SU-DHL-6 (cell line): ENCODE data around the gene RCAN1.

Source experiments
- EZH2phosphoT487 ChIP-seq: fragments of 200-600 bp; sonication (generic), shearing (Covaris generic); conservative IDR thresholded peaks from 2 replicates; pipeline ENCODE4 v1.6.1; 2018; ENCODE audit warnings: mild to moderate bottlenecking, antibody characterized with exemption, low read length, moderate library complexity, mixed read lengths
- TF ChIP-seq, protein P1 (sequence below): fragments of 200-600 bp; sonication (generic); IDR thresholded peaks from one replicate; pipeline ENCODE4 v1.5.1; 2017; ENCODE audit warnings: antibody characterized with exemption, mild to moderate bottlenecking, low read length, moderate library complexity; ENCODE audit not compliant: insufficient read depth, poor library complexity, severe bottlenecking

DNA sequence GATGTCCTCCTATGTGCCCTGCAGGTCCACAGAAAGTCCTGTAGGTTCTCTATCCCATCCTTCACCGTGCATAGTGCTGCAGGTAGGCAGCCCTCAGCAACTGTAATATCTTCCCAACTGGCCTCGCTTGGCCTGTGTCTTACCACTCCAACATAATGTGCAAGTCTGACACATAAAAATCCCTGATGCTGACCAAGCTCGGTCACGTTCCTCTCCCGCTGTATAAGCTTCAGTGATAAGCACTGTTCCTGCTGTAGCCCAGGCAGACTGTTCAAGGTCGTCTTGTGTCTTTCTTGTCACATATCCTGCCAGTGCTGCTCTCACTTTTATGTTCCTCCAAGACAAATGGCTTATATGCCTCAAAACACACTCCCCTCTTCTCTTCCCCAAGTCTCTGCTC lies 83.5 kb downstream of the RCAN1 start:
- TF ChIP-seq, protein P1, sequence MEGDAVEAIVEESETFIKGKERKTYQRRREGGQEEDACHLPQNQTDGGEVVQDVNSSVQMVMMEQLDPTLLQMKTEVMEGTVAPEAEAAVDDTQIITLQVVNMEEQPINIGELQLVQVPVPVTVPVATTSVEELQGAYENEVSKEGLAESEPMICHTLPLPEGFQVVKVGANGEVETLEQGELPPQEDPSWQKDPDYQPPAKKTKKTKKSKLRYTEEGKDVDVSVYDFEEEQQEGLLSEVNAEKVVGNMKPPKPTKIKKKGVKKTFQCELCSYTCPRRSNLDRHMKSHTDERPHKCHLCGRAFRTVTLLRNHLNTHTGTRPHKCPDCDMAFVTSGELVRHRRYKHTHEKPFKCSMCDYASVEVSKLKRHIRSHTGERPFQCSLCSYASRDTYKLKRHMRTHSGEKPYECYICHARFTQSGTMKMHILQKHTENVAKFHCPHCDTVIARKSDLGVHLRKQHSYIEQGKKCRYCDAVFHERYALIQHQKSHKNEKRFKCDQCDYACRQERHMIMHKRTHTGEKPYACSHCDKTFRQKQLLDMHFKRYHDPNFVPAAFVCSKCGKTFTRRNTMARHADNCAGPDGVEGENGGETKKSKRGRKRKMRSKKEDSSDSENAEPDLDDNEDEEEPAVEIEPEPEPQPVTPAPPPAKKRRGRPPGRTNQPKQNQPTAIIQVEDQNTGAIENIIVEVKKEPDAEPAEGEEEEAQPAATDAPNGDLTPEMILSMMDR: no peak
- TF ChIP-seq EZH2phosphoT487: no peak
